GM21423 (cell line): Measurements from ENCODE around the gene PHACTR4.
"Not testable (repeated sequence)": the region's sequence is repeated elsewhere in the genome, so short reads cannot be mapped to it uniquely, and the experiment has no call there.

Experiments
- ATAC-seq: cut with Tn5 transposase; IDR thresholded peaks from one replicate; pipeline ENCODE4 v1.9.1; 2021; ENCODE audit warnings: mild to moderate bottlenecking, moderate library complexity; ENCODE audit not compliant: unreplicated experiment

PHACTR4 gene

DNA sequence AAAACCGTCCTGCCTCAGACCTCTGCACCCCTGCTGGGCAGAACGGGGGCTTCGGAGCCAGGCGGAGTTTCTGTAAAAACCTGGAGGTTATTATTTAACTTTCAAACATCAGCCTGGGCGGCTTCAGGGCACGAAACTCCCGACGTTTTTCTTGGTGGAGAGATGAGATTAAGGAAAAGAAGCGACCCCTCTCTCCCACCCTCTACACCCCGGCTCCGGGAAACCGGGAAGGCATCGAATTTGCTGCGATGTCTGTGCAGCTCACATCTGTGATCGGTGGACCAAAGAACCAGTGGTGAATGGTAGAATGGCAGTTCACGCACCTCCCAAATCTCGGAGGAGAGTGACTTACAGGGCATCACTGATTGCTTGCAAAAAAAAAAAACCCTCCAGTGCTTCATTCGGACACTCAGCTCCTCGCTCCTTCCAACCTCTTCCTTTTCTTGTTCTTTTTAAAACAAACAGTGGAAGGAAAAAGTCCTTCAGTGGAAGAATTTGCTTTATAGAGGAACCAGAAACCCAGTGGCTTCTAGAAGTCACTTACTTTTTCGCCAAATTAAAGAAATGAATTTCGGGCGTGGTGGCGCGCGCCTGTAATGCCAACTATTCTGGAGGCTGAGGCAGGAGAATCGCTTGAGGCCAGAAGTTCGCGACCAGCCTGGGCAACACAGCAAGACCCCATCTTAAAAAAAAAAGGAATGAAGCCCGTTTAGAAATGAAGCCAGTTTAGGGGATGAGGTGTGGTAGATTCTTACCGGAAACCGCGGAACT lies 884 bp downstream of the PHACTR4 start:
- ATAC-seq = peak; percentile 14

GRCh38 chr1:28371010-28371377 lies 1.5 kb downstream of the PHACTR4 start:
- ATAC-seq = no peak

GRCh38 chr1:28373450-28373849 lies 3.9 kb downstream of the PHACTR4 start:
- ATAC-seq = not testable (repeated sequence)

DNA sequence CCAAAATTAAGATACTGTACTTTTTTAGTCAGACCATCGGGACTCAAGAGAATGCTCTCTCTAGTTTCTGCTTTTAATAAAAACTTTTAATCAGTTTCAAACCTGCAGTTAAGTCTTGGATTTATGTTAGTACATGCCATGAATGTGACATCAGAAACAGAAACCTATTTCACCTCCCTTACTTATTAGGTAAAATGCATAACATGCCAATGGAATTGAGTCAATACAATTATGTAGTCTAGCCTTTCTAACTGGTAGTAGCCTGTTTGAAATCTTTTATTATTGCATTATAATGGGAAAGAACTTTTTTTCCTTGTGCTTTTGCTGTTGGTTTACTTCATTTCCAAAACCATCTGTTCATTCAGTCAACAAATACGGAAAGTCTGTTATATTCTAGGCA lies 4.8 kb downstream of the PHACTR4 start:
- no peak for ATAC-seq

DNA sequence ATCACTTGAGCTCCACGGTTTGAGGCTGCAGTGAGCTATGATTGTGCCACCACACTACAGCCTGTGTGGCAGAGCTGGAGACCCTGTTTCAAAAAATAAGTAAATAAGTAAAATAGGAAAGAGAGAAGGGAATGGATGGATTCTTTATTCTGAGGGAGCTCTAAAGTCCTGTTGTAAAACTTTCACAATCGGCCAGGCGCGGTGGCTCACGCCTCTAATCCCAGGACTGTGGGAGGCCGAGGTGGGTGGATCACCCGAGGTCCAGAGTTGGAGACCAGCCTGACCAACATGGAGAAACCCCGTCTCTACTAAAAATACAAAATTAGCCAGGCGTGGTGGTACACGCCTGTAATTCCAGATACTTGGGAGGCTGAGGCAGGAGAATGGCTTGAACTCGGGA lies 6.1 kb downstream of the PHACTR4 start:
- not testable (repeated sequence) for ATAC-seq

- ATAC-seq = not testable (repeated sequence)
These were observed 6.7 kb downstream of the PHACTR4 start for GRCh38 chr1:28376195-28376594.

- ATAC-seq = no peak
These were observed 9.4 kb downstream of the PHACTR4 start for GRCh38 chr1:28378906-28379305.

DNA sequence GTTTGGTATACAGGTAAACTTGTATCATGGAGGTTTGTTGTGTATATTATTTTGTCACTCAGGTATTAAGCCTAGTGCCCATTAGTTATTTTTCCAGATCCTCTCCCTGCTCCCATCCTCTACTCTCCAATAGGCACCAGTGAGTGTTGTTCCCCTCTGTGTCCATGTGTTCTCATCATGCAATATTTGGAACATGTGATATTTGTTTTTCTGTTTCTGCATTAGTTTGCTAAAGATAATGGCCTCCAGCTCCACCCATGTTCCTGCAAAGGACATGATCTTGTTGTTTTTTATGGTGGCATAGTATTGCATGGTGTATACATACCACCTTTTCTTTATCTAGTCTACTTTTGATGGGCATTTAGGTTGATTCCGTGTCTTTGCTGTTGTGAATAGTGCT lies 10.9 kb downstream of the PHACTR4 start:
- no peak for ATAC-seq

- ATAC-seq = not testable (repeated sequence)
These were observed 14.2 kb downstream of the PHACTR4 start for GRCh38 chr1:28383785-28384184.

- no peak for ATAC-seq
These were observed 22.6 kb downstream of the PHACTR4 start for GRCh38 chr1:28392027-28392652.

DNA sequence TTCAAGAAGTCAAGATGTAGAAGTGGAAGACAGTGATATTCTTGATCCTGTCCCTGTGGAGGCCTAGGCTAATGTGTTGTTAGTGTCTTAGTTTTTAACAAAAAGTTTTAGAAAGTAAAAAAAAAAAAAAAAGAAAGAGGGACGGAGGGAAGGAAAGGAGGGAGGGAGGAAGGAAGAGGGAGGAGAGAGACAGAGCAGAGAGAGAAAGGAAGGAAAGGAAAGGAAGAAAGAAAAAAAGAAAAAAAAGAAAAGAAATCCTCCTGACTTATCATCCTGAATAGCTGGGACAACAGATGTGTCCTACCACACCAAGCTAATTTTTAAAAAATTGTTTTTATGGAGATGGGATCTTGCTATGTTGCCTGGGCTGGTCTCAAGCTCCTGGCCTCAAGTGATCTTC lies 24.6 kb downstream of the PHACTR4 start:
- no peak for ATAC-seq

DNA sequence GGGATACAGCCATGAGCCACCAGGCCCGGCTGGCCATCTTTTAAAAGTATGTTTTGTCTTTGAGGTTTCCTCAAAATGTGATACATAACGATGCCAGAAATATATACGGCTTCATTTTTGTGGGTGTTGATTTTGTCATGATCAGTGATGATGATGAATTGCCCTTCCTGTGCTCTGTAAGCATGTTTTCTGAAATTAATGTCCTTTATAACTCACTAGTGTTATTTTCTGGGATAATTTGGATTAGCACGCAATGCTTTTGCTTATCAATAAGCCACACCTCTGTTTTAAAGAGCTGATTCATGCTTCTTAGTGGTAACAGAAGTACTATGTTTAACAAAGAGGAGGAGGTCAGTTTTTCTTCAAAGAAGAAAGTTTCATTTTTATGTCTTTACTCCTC lies 25.6 kb downstream of the PHACTR4 start:
- ATAC-seq = no peak

- ATAC-seq = no peak
These were observed 32.2 kb downstream of the PHACTR4 start for GRCh38 chr1:28401760-28402159.

DNA sequence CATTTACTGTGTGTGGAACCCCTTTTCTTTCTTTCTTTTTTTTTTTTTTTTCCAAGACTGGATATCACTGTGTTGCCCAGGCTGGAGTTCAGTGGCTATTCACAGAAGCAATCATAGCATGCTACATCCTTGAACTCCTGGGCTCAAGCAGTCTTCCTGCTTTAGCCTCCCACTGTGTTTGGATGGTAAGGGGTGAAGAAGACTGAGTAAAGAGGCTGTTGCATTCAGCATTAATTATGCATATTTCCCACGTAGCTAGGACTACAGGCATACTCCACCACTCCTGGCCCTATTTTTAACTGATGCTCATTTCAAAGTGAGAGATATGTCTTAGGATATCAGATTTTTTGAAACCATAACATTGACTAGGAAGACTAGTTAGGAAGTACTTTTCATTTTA lies 39.5 kb downstream of the PHACTR4 start:
- ATAC-seq = no peak

GRCh38 chr1:28411656-28412055 lies 42.1 kb downstream of the PHACTR4 start:
- ATAC-seq = no peak

DNA sequence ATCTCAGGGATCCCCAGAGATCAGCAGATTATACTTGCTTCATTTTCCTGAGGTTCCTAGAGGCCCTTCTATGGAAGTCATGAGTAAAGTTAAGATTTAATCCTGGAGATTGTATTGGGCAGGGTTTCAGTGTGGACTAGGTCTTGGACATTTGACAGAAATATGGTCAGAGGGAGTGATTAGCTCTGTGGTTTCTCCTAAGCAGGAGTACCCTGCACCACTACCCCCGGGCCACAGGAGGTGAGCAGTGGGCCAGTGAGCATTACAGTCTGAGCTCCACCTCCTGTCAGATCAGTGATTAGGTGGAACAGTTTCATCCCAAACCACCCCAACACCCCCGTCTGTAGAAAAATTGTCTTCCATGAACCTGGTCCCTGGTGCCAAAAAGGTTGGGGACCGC lies 43.2 kb downstream of the PHACTR4 start:
- no peak for ATAC-seq

DNA sequence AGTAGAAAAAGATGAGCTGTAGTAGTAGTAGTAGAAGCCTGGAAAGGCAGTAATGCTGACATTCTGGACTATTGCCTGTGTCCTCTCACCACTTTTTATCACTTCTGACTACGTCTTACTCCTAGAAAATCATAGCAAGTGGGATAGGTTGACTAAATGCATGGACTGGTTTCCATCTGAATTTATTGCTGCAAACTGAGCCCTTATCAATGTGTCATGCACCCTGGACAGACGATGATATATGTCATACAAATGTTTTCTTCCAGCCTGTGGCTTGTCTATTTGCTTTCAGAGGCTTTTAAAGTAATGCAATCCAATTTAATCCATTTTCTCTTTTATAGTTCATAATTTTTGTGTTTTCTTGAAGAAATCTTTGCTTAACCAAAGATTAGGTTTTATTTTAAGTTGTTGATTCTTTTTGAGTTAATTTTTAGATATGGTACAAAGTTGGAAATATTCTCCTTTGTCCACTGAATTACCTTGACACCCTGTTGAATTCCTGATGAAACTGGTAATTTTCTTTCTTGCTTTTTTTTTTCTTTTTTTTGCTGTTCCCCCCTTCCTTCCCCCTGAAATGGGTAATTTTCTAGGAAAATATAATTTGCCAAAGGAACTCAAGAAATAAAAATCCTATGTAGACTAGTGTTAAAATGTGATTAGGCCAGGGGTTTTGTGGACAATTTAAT lies 47.1 kb downstream of the PHACTR4 start:
- ATAC-seq = no peak

DNA sequence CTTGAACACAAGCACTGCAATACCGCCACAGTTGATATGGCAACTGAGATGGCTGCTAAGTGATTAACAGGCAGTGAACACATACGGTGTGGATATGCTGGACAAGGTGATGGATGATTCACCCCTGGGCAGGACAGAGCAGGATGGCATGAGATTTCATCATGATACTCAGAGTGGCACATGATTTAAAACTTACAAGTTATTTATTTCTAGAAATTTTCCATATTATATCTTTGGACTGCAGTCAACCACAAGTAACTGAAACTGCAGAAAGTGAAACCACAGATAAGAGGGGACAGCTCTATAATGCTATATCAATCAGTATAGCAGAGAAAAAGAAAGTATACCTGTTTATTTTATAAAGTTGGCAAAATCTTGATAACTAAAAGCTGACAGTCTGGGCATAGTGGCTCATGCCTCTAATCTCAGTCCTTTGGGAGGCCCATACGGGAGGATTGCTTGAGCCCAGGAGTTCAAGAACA lies 47.9 kb downstream of the PHACTR4 start:
- ATAC-seq = peak; percentile 65

GRCh38 chr1:28417926-28418637 lies 48.5 kb downstream of the PHACTR4 start:
- no peak for ATAC-seq

DNA sequence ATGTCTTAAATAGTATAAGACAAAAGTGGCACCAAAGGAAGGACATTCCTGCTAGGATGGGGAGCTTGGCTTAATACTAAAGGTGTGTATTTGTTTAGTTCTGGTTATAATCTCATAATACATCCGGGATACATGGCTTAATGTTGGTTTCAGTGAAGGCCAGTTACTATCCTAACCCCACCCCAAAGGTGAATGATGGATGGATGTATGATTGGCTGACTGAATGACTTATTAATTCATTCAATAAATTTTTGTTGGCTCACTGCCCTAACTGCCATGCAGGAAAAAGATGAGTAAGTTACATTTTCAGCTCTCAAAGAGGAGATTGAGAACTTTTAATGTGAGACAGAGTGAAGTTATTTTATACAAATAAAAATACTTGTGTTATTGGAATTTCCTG lies 52.2 kb downstream of the PHACTR4 start:
- no peak for ATAC-seq

GRCh38 chr1:28426831-28427230 lies 57.3 kb downstream of the PHACTR4 start:
- ATAC-seq = no peak
